Lower leg skin (tissue), 4 donors: ENCODE measurements around the gene NFATC2. TPM values are rescaled to one million over a fixed set of nuclear protein-coding genes. Genes with fewer than 3 reads are reported as not detected.

Experiments
- DNase-seq, 2 donors: peaks; one replicate each; pipeline ENCODE4 v3.0.0-alpha.2; 2019; ENCODE audit warnings: low spot score in 2 of 2
- H3K4me3 ChIP-seq: fragments of 200-600 bp; sonication (generic); 2 replicates; pipeline ENCODE4 v1.5.1; 2017; ENCODE audit warnings: mild to moderate bottlenecking, low read depth; ENCODE audit not compliant: poor library complexity, severe bottlenecking
- CTCF ChIP-seq, 3 donors: fragments of 450-650 bp; IDR thresholded peaks; one replicate each; pipeline ENCODE4 v1.5.1; 2016; ENCODE audit warnings: antibody characterized with exemption in 3 of 3, mild to moderate bottlenecking in 3 of 3, moderate library complexity in 2 of 3
- POLR2A ChIP-seq, 2 donors: fragments of 450-650 bp; IDR thresholded peaks; one replicate each; pipeline ENCODE4 v1.6.1; 2016 to 2017; ENCODE audit warnings: antibody characterized with exemption in 2 of 2, mild to moderate bottlenecking in 1 of 2, moderate library complexity in 1 of 2
- WGBS, 2 donors: methylation state at CpG; one replicate each; pipeline ENCODE4 v1.1.5; 2018; 5-methylcytosine and 5-hydroxymethylcytosine counted together
- intact Hi-C: fragments of 100-400 bp; cut with DNase I; formaldehyde crosslinking; loops from one replicate; pipeline ENCODE4 v1.15.0; 2023; ENCODE audit warnings: low total_unique reads
- total RNA-seq, 4 donors: library from RNA; depleted of rRNA; stranded (reverse); fragments of >200 nt; gene quantifications; one replicate each; pipeline ENCODE4 v1.1.0, GENCODE V29; 2016

Gene NFATC2
- total RNA-seq, 4 donors from 2014 or later: 4.0 to 10.4 (median 5.1) TPM

GRCh38 chr20:51385646-51386530 is 156.6 kb downstream of the NFATC2 start:
- TF ChIP-seq CTCF (IDR thresholded peaks at IDR 0.05) (no peak), POLR2A (IDR thresholded peaks at IDR 0.05) (no peak)
- no peak overlapping the region for H3K4me3 ChIP-seq
- intact Hi-C loops: no loop called here
- WGBS, 2 donors: 81 to 82% methylated on average over 7 of the region's 7 CpGs
- DNase-seq: no peak

- no peak overlapping the region for H3K4me3 ChIP-seq
Observed at GRCh38 chr20:51384875-51385274, 157.6 kb downstream of the NFATC2 start.

GRCh38 chr20:51383891-51384510 is 158.5 kb downstream of the NFATC2 start:
- intact Hi-C loops: no loop called here
- WGBS, 2 donors: 78 to 81% methylated on average over 10 to 11 of the region's 11 CpGs

More at GRCh38 chr20:51384875-51385274, 157.6 kb downstream of the NFATC2 start:
- DNase-seq: no peak
- intact Hi-C loops: no loop called here
- 91% methylated on average over 3 of the region's 3 CpGs for WGBS, 2 donors
- no peak for TF ChIP-seq CTCF (IDR thresholded peaks at IDR 0.05)

GRCh38 chr20:51382986-51383821 is 159.3 kb downstream of the NFATC2 start:
- DNase-seq: no peak
- no peak for TF ChIP-seq POLR2A (IDR thresholded peaks at IDR 0.05)
- no peak for TF ChIP-seq CTCF (IDR thresholded peaks at IDR 0.05)
- WGBS, 2 donors: 64 to 70% methylated on average over 23 of the region's 23 CpGs
- H3K4me3 ChIP-seq: no peak overlapping the region
- intact Hi-C loops: no loop called here

More at GRCh38 chr20:51383891-51384510, 158.5 kb downstream of the NFATC2 start:
- no peak for DNase-seq
- no peak overlapping the region for H3K4me3 ChIP-seq
- no peak for TF ChIP-seq POLR2A (IDR thresholded peaks at IDR 0.05)
- TF ChIP-seq CTCF (IDR thresholded peaks at IDR 0.05): no peak

- WGBS, 2 donors: 87 to 90% methylated on average over 17 of the region's 17 CpGs
- intact Hi-C loops: no loop called here
- no peak for TF ChIP-seq CTCF (IDR thresholded peaks at IDR 0.05)
- no peak for TF ChIP-seq POLR2A (IDR thresholded peaks at IDR 0.05)
- no peak for DNase-seq
- no peak overlapping the region for H3K4me3 ChIP-seq
Observed at GRCh38 chr20:51382111-51382985, 160.2 kb downstream of the NFATC2 start.
